Muscle layer of duodenum (tissue), 2 donors: ENCODE data around the gene PPIA.

Source experiments
- H3K27ac ChIP-seq: one replicate; pipeline ENCODE4 v1.7.0; 2013; ENCODE audit warnings: mild to moderate bottlenecking, low read length
- H3K27me3 ChIP-seq: one replicate; pipeline ENCODE4 v1.7.0; 2013; ENCODE audit warnings: low read depth, mild to moderate bottlenecking, control low read depth, low read length
- H3K36me3 ChIP-seq, 2 donors: one replicate each; pipeline ENCODE4 v1.7.0; 2013; ENCODE audit warnings: low read length in 2 of 2, control low read depth in 1 of 2, mild to moderate bottlenecking in 1 of 2; ENCODE audit not compliant: insufficient read depth in 2 of 2, control insufficient read depth in 1 of 2
- H3K4me1 ChIP-seq, 2 donors: one replicate each; pipeline ENCODE4 v1.7.0; 2013; ENCODE audit warnings: low read length in 2 of 2, mild to moderate bottlenecking in 2 of 2, control low read depth in 1 of 2, moderate library complexity in 1 of 2; ENCODE audit not compliant: insufficient read depth in 2 of 2, control insufficient read depth in 1 of 2
- H3K4me3 ChIP-seq, 2 donors: one replicate each; pipeline ENCODE4 v1.7.0; 2013; ENCODE audit warnings: low read length in 2 of 2, low read depth in 1 of 2, mild to moderate bottlenecking in 1 of 2
- H3K9me3 ChIP-seq, 2 donors: one replicate each; pipeline ENCODE4 v1.7.0; 2013; ENCODE audit warnings: low read length in 2 of 2, control low read depth in 1 of 2, mild to moderate bottlenecking in 1 of 2; ENCODE audit not compliant: control insufficient read depth in 1 of 2
- donor health status: healthy.

Gene PPIA

GRCh38 chr7:44765579-44766415 is 30.7 kb upstream of the PPIA start:
- Histone ChIP-seq H3K27ac (no peak overlapping the region), H3K36me3 (peaks cover 35 to 66% of the 10 kb centered on the region in 2 donors), H3K27me3 (no peaks in the 10 kb centered on the region), H3K4me3 (no peak overlapping the region), H3K4me1 (peaks cover 11 to 35% of the 10 kb centered on the region in 2 donors), H3K9me3 (no peaks in the 10 kb centered on the region)

- no peak overlapping the region for H3K27ac ChIP-seq
- peaks cover 35 to 60% of the 10 kb centered on the region in 2 donors for H3K36me3 ChIP-seq
- H3K27me3 ChIP-seq: no peaks in the 10 kb centered on the region
- no peaks in the 10 kb centered on the region for H3K9me3 ChIP-seq
- H3K4me1 ChIP-seq: peaks cover 11 to 35% of the 10 kb centered on the region in 2 donors
- no peak overlapping the region for H3K4me3 ChIP-seq
These were observed 30.1 kb upstream of the PPIA start for GRCh38 chr7:44766416-44766801.

GRCh38 chr7:44767134-44767911 is 29.2 kb upstream of the PPIA start:
- Histone ChIP-seq H3K9me3 (no peaks in the 10 kb centered on the region), H3K27me3 (no peaks in the 10 kb centered on the region), H3K4me1 (peaks cover 11 to 35% of the 10 kb centered on the region in 2 donors), H3K4me3 (no peak overlapping the region), H3K36me3 (peaks cover 35 to 53% of the 10 kb centered on the region in 2 donors), H3K27ac (no peak overlapping the region)

- Histone ChIP-seq H3K9me3 (no peaks in the 10 kb centered on the region), H3K4me1 (peaks cover 11 to 35% of the 10 kb centered on the region in 2 donors), H3K27ac (peak overlapping the region; percentile 31), H3K27me3 (no peaks in the 10 kb centered on the region), H3K36me3 (peaks cover 31 to 47% of the 10 kb centered on the region in 2 donors), H3K4me3 (peak overlapping the region in 1 of 2 donors; percentile 26)
These were observed 28.4 kb upstream of the PPIA start for GRCh38 chr7:44767912-44768627.

GRCh38 chr7:44768628-44769371 is 27.7 kb upstream of the PPIA start:
- Histone ChIP-seq H3K4me1 (peaks cover 11 to 35% of the 10 kb centered on the region in 2 donors), H3K27me3 (no peaks in the 10 kb centered on the region), H3K36me3 (peaks cover 24 to 39% of the 10 kb centered on the region in 2 donors), H3K27ac (peak overlapping the region; percentile 31), H3K4me3 (peak overlapping the region in 1 of 2 donors; percentile 26), H3K9me3 (no peaks in the 10 kb centered on the region)

GRCh38 chr7:44769376-44769775 is 27.1 kb upstream of the PPIA start:
- peaks cover 11 to 35% of the 10 kb centered on the region in 2 donors for H3K4me1 ChIP-seq
- no peaks in the 10 kb centered on the region for H3K27me3 ChIP-seq
- no peaks in the 10 kb centered on the region for H3K9me3 ChIP-seq
- peak overlapping the region; percentile 26 to 32 for H3K4me3 ChIP-seq
- H3K36me3 ChIP-seq: peaks cover 18 to 34% of the 10 kb centered on the region in 2 donors
- no peak overlapping the region for H3K27ac ChIP-seq

GRCh38 chr7:44769776-44770294 is 26.6 kb upstream of the PPIA start:
- peak overlapping the region; percentile 26 to 32 for H3K4me3 ChIP-seq
- no peaks in the 10 kb centered on the region for H3K9me3 ChIP-seq
- no peak overlapping the region for H3K27ac ChIP-seq
- H3K27me3 ChIP-seq: no peaks in the 10 kb centered on the region
- peaks cover 14 to 29% of the 10 kb centered on the region in 2 donors for H3K36me3 ChIP-seq
- peaks cover 11 to 35% of the 10 kb centered on the region in 2 donors for H3K4me1 ChIP-seq

GRCh38 chr7:44771358-44771757 is 25.1 kb upstream of the PPIA start:
- Histone ChIP-seq H3K36me3 (peaks cover under 1 to 14% of the 10 kb centered on the region in 2 donors), H3K4me1 (peaks cover 11 to 35% of the 10 kb centered on the region in 2 donors), H3K9me3 (no peaks in the 10 kb centered on the region), H3K27ac (no peak overlapping the region), H3K27me3 (no peaks in the 10 kb centered on the region), H3K4me3 (no peak overlapping the region)

GRCh38 chr7:44772440-44772839 is 24.0 kb upstream of the PPIA start:
- peaks cover 11 to 31% of the 10 kb centered on the region in 2 donors for H3K4me1 ChIP-seq
- peaks cover 0 to 5% of the 10 kb centered on the region in 2 donors for H3K36me3 ChIP-seq
- no peaks in the 10 kb centered on the region for H3K9me3 ChIP-seq
- H3K27ac ChIP-seq: no peak overlapping the region
- H3K4me3 ChIP-seq: no peak overlapping the region
- no peaks in the 10 kb centered on the region for H3K27me3 ChIP-seq

GRCh38 chr7:44772867-44773266 is 23.6 kb upstream of the PPIA start:
- H3K4me1 ChIP-seq: peaks cover 11 to 26% of the 10 kb centered on the region in 2 donors
- no peaks in the 10 kb centered on the region for H3K9me3 ChIP-seq
- H3K36me3 ChIP-seq: peaks cover 0 to 1% of the 10 kb centered on the region in 2 donors
- H3K27ac ChIP-seq: no peak overlapping the region
- no peak overlapping the region for H3K4me3 ChIP-seq
- no peaks in the 10 kb centered on the region for H3K27me3 ChIP-seq
